Stimulated activated naive CD8-positive, alpha-beta T cell treated with anti-CD3 and anti-CD28 coated beads, Interleukin-15, Interleukin-2, amounts not matched to agents 100 U/mL and 50 U/mL, for 24 hours (primary cell): ENCODE data around the gene PTGDR.

Experiments used
- ATAC-seq: fragments of 150-1000 bp; cut with Tn5 transposase; one replicate; pipeline ENCODE4 v1.10.0; 2021
- DNase-seq: peaks from one replicate; pipeline ENCODE4 v3.0.0; 2021

PTGDR gene

GRCh38 chr14:52267501-52268278 lies at the start of gene PTGDR:
TSS of gene PTGDR (plus strand) at chr14:52267698. CDS start at chr14:52267815, 117 bp downstream.
- DNase-seq: peak; percentile 44

GRCh38 chr14:52219488-52220084 lies 47.9 kb upstream of the PTGDR start:
- no peak for DNase-seq
- ATAC-seq: no peak

More at GRCh38 chr14:52267501-52268278, at the start of gene PTGDR:
- ATAC-seq: peak; percentile 67

GRCh38 chr14:52220924-52221811 lies 46.3 kb upstream of the PTGDR start:
- DNase-seq (no peak), ATAC-seq (no peak)

GRCh38 chr14:52222901-52223300 lies 44.6 kb upstream of the PTGDR start:
- no peak for DNase-seq
- ATAC-seq: no peak

- ATAC-seq (no peak), DNase-seq (no peak)
Observed at GRCh38 chr14:52227619-52228222, 39.8 kb upstream of the PTGDR start.

- ATAC-seq: no peak
- no peak for DNase-seq
Observed at GRCh38 chr14:52233693-52234092, 33.8 kb upstream of the PTGDR start.

DNA sequence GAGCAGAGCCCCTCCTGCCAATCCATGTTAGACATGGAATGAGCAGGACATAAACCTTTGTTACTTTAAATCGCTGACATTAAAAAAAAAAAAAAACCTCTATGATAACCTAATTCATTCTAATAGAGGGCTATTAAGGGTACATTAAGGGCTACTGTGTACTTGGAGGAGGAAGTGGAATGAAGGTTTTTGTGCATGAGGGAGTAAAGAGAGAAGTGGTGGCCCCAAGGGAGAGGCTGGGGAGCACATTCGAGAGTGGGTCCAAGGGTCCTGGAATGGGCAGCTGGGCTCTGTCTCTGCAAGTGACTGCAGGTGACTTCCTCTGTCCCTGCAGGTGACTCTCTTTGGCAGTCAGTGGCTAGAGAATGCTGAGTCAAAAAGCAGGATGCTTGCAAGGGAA lies 32.1 kb upstream of the PTGDR start:
- ATAC-seq (no peak), DNase-seq (no peak)

DNA sequence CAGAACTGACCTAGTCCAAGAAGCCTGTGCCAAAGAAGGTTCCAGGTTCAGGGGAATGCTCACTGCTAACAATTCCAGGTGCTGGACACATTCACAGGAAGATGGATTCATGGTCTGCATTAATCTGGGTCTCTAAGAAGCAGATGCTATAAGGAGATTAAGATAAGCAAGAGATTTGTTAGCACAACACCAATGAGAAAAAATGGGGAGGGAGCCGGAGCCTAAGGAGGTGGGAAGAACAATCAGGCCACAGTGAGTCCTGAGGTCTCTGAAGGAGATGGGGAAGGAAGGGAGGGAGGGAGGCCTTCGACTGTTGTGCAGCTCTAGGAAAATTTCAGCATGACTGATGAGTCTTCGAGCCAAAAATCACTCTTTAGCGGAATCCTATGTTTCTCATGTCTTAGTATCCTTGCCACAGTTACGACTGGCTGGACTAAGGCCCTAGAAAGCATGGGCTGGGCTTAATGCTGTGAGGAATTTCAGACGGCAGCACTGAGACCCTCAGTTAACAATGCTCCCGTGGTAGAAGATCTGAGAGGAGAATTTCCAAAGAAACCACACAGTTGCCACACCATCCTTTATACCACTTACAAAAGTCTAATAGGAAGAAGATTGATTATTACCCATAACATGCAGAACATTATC lies 31.5 kb upstream of the PTGDR start:
- ATAC-seq (no peak), DNase-seq (no peak)

- no peak for ATAC-seq
- DNase-seq: no peak
Observed at GRCh38 chr14:52238682-52239081, 28.8 kb upstream of the PTGDR start.

DNA sequence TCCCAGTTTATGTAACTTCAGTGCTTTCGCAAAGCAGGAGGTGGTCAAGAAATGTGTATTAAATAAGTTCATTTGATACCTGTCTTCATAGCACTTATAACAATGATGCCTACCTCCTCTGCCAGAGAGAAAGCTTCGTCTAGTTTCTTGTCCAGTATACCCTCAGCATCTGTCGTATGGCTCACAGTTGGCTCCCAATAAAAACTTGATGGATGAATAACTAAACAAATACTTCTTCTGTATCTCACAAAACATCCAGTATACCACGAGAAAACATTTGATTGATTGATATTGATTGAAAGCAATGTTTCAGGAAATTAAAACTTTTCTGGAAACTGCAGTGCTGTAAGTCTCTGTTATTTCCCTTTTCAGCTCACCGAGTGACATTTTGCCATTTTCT lies 26.9 kb upstream of the PTGDR start:
- ATAC-seq: no peak

GRCh38 chr14:52241087-52241793 lies 26.3 kb upstream of the PTGDR start:
- peak; percentile 28 for ATAC-seq
- no peak for DNase-seq

More for the DNA sequence above, 26.9 kb upstream of the PTGDR start:
- no peak for DNase-seq

- ATAC-seq (no peak), DNase-seq (no peak)
Observed at GRCh38 chr14:52244328-52244727, 23.2 kb upstream of the PTGDR start.

DNA sequence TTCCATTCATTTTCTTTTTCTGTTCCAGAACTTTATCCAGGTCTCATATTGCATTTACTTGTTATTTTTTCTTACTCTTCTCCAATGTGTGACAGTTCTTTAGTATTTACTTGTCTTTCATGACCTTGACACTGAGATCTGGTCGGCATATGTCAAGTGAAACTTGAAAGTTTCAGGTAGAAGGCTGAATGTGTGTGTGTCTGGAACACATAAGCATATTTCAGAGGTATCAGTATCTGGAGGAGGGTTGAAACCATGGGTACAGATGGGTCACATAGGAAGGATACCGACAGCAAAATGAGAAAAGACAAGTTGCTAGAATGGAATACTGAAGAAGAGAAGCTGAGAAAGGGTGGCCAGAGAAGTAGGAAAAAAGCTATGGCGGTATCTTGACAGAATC lies 22.5 kb upstream of the PTGDR start:
- DNase-seq (no peak), ATAC-seq (no peak)

DNA sequence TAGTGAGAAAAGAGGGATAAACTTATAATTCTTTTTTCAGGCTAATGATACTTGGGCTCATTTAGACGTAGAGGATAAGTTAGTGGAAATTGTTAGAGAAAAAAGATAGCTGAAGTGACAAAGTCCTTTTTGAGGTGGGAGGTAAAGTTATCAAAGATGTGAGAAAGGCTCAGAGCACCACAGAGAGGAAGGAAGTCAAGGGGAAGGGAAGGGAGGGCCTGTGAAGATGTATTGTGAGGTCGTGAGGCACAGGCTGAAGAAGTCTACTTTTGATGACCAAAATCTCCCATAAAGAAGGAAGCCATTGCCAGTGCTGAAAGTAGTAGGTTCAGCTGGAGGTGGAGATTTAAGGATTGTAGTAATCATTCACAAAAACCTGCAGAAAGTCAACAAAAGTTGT lies 19.4 kb upstream of the PTGDR start:
- ATAC-seq (peak; percentile 19), DNase-seq (no peak)

GRCh38 chr14:52251724-52252123 lies 15.8 kb upstream of the PTGDR start:
- DNase-seq (no peak), ATAC-seq (no peak)

- no peak for ATAC-seq
- no peak for DNase-seq
Observed at GRCh38 chr14:52253503-52253902, 14.0 kb upstream of the PTGDR start.

DNA sequence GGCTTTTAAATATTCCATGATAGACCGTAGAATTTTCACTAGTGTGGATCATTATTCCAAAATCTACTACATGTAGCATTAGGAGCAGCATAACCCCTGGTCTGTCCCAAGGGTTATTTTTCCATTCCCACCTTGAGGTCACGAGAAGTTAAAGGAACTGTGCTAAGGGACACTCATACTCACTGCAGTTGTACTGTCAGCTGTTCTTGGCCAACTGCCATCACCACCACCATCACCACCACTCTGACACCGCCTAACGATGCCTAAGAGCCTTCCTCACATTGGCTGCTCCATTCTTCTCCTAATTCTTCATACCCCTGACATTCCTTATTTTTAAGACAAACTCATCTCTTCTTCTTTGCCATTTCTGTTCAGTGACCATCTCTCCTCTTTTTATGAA lies 13.4 kb upstream of the PTGDR start:
- ATAC-seq: no peak

GRCh38 chr14:52258783-52259182 lies 8.7 kb upstream of the PTGDR start:
- no peak for ATAC-seq

More for the DNA sequence above, 13.4 kb upstream of the PTGDR start:
- no peak for DNase-seq

DNA sequence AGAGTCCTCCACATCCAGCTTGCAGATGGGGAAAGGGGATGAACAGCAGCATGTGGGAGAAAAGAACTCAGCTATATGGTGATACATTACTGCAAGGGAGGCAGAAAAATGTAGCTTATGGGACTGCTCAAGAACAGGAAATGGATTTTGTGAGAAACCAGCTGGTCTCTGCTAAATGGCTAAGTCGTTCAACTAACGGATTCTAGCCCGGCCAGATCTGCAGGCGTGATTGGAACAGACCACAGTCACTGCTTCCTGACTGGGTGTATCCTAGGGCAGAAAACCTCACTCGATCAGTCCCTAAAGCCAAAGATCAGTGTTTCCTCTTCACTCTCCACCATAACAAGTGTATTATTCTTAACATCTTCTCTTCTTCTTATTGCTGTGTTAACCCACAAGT lies 8.1 kb upstream of the PTGDR start:
- DNase-seq: no peak
- no peak for ATAC-seq

More at GRCh38 chr14:52258783-52259182, 8.7 kb upstream of the PTGDR start:
- DNase-seq: no peak

GRCh38 chr14:52262600-52262999 lies 4.9 kb upstream of the PTGDR start:
- no peak for ATAC-seq
- no peak for DNase-seq

GRCh38 chr14:52263190-52263589 lies 4.3 kb upstream of the PTGDR start:
- ATAC-seq (no peak), DNase-seq (no peak)
